Right cardiac atrium (tissue), 5 donors: ENCODE data around the gene MAP3K19. TPM values are rescaled to one million over a fixed set of nuclear protein-coding genes. Genes with fewer than 3 reads are reported as not detected.
"Not testable (repeated sequence)": the region's sequence is repeated elsewhere in the genome, so short reads cannot be mapped to it uniquely, and the experiment has no call there.

Experiments used
- ATAC-seq, 2 donors: fragments of 200-7000 bp; cut with Tn5 transposase; one replicate each; pipeline versions ENCODE4 v1.8.0 to v1.9.1; 2020; ENCODE audit warnings: moderate library complexity in 2 of 2, mild to moderate bottlenecking in 1 of 2
- DNase-seq, 3 donors: peaks; one replicate each; pipeline ENCODE4 v3.0.0-alpha.2; 2020
- H3K27ac ChIP-seq: one replicate; pipeline ENCODE4 v1.5.1; 2013; ENCODE audit warnings: mild to moderate bottlenecking, low read length, control low read depth, moderate library complexity
- H3K27me3 ChIP-seq: one replicate; pipeline ENCODE4 v1.6.1; 2013; ENCODE audit not compliant: control insufficient read depth, insufficient read depth
- H3K4me1 ChIP-seq: one replicate; pipeline ENCODE4 v1.6.1; 2013; ENCODE audit warnings: low read length; ENCODE audit not compliant: control insufficient read depth, insufficient read depth
- H3K4me3 ChIP-seq: one replicate; pipeline ENCODE4 v1.5.1; 2013; ENCODE audit warnings: low read length, control low read depth
- H3K9me3 ChIP-seq: one replicate; pipeline ENCODE4 v1.6.1; 2013; ENCODE audit warnings: low read length; ENCODE audit not compliant: control insufficient read depth
- WGBS: extraction: QIAGEN DNeasy Blood & Tissue Kit; methylation state at CpG from one replicate; pipeline ENCODE4 v1.1.7; 2013; 5-methylcytosine and 5-hydroxymethylcytosine counted together
- intact Hi-C, 4 donors: fragments of 100-400 bp; cut with DNase I; formaldehyde crosslinking; loops; one replicate each; pipeline versions ENCODE4 v1.11.0 to v1.14.0; 2022 to 2023
- long read RNA-seq, 4 donors: library from polyadenylated mRNA; unstranded; transcript quantifications; one replicate each; pipeline ENCODE4 v2.0.0, GENCODE V29; 2020 to 2021
- polyA plus RNA-seq: library from polyadenylated mRNA; stranded (reverse); fragments of 200-250 nt; gene quantifications from one replicate; pipeline ENCODE4 v1.2.3, GENCODE V29; 2013
- total RNA-seq, 4 donors: library from RNA; stranded (reverse); fragmentation: NEBNext Ultra II Directional; extraction: Animal tissue kit (Norgen Biotek cat#: 25700); gene quantifications; one replicate each; pipeline ENCODE4 v1.2.1, GENCODE V29; 2021
- donor health status: healthy with polysubstance abuse.
- donor health status: DM: no; HTN: yes; CAD: no.
- donor health status: DM: no; HTN: no; CAD: no.
- donor health status: DM: no; HTN: yes; CAD: no; lungs with severe emphysema.
- donor health status: DM: yes; HTN: yes; CAD: no.

Gene MAP3K19
- not detected for total RNA-seq
- not detected for polyA plus RNA-seq
- long read RNA-seq, donor 1, result 0 reads
- long read RNA-seq, donor 2, result 0 reads
- long read RNA-seq, donor 3, result 0 reads
- long read RNA-seq, donor 4, result 0 reads

GRCh38 chr2:135047300-135047699 is at the start of gene MAP3K19:
Gene MAP3K19 (minus strand): TSS chr2:135047447. CDS start chr2:135024647, 22,800 bp downstream.
- no peaks in the 10 kb centered on the region for H3K27me3 ChIP-seq
- ATAC-seq, result no peak

GRCh38 chr2:135096665-135097446 is 49.6 kb upstream of the MAP3K19 start:
- no peak overlapping the region for H3K4me3 ChIP-seq
- intact Hi-C loops, result no loop called here
- DNase-seq (no peak), ATAC-seq (no peak)
- H3K4me1 ChIP-seq, result no peaks in the 10 kb centered on the region
- no peak overlapping the region for H3K27ac ChIP-seq
- no peaks in the 10 kb centered on the region for H3K9me3 ChIP-seq
- WGBS, result 75% methylated on average over 4 of the region's 4 CpGs
- no peaks in the 10 kb centered on the region for H3K27me3 ChIP-seq

More at GRCh38 chr2:135047300-135047699, at the start of gene MAP3K19:
- Histone ChIP-seq H3K4me1 (no peaks in the 10 kb centered on the region), H3K9me3 (no peaks in the 10 kb centered on the region), H3K4me3 (no peak within 1 kb of the TSS), H3K27ac (no peak within 1 kb of the TSS)
- intact Hi-C loops, result no loop called here
- DNase-seq, result no peak

- H3K27ac ChIP-seq, result no peak overlapping the region
- no peak for DNase-seq
- intact Hi-C loops, result no loop called here
- no peaks in the 10 kb centered on the region for H3K9me3 ChIP-seq
- no peak overlapping the region for H3K4me3 ChIP-seq
- WGBS, result 98% methylated on average over 3 of the region's 3 CpGs
- no peak for ATAC-seq
- H3K27me3 ChIP-seq, result no peaks in the 10 kb centered on the region
- H3K4me1 ChIP-seq, result no peaks in the 10 kb centered on the region
Observed at GRCh38 chr2:135095591-135095990, 48.3 kb upstream of the MAP3K19 start.

GRCh38 chr2:135094508-135094907 is 47.3 kb upstream of the MAP3K19 start:
- WGBS, result 74% methylated on average over 2 of the region's 2 CpGs
- intact Hi-C loops, result no loop called here
- Histone ChIP-seq H3K9me3 (peaks cover 1% of the 10 kb centered on the region), H3K4me3 (no peak overlapping the region), H3K27me3 (no peaks in the 10 kb centered on the region), H3K27ac (no peak overlapping the region), H3K4me1 (no peaks in the 10 kb centered on the region)
- ATAC-seq (no peak), DNase-seq (no peak)

- intact Hi-C loops, result no loop called here
- H3K4me1 ChIP-seq, result no peaks in the 10 kb centered on the region
- DNase-seq (no peak), ATAC-seq (no peak)
- no peak overlapping the region for H3K4me3 ChIP-seq
- no peak overlapping the region for H3K27ac ChIP-seq
- WGBS, result 97% methylated on average over 3 of the region's 3 CpGs
- H3K9me3 ChIP-seq, result peaks cover 1% of the 10 kb centered on the region
- no peaks in the 10 kb centered on the region for H3K27me3 ChIP-seq
Observed at GRCh38 chr2:135093670-135094330, 46.6 kb upstream of the MAP3K19 start.

- DNase-seq (no peak), ATAC-seq (no peak)
- H3K4me1 ChIP-seq, result no peaks in the 10 kb centered on the region
- no peak overlapping the region for H3K4me3 ChIP-seq
- intact Hi-C loops, result no loop called here
- no peak overlapping the region for H3K27ac ChIP-seq
- peaks cover 1% of the 10 kb centered on the region for H3K9me3 ChIP-seq
- H3K27me3 ChIP-seq, result no peaks in the 10 kb centered on the region
Observed at GRCh38 chr2:135093193-135093592, 45.9 kb upstream of the MAP3K19 start.

GRCh38 chr2:135091681-135092080 is 44.4 kb upstream of the MAP3K19 start:
- no peak for ATAC-seq
- intact Hi-C loops, result no loop called here

GRCh38 chr2:135089597-135089996 is 42.4 kb upstream of the MAP3K19 start:
- H3K27me3 ChIP-seq, H3K27ac ChIP-seq, DNase-seq, H3K4me1 ChIP-seq, H3K9me3 ChIP-seq, ATAC-seq, H3K4me3 ChIP-seq, intact Hi-C loops: not testable (repeated sequence)
- 98% methylated on average over 4 of the region's 4 CpGs for WGBS

More at GRCh38 chr2:135091681-135092080, 44.4 kb upstream of the MAP3K19 start:
- Histone ChIP-seq H3K27me3 (no peaks in the 10 kb centered on the region), H3K9me3 (peaks cover 1% of the 10 kb centered on the region), H3K4me3 (no peak overlapping the region), H3K4me1 (no peaks in the 10 kb centered on the region), H3K27ac (no peak overlapping the region)
- WGBS, result 95% methylated on average over 1 of the region's 1 CpG
- no peak for DNase-seq

- peaks cover 1% of the 10 kb centered on the region for H3K9me3 ChIP-seq
- H3K4me3 ChIP-seq, result no peak overlapping the region
- ATAC-seq (no peak), DNase-seq (no peak)
- no peaks in the 10 kb centered on the region for H3K27me3 ChIP-seq
- WGBS, result 77% methylated on average over 2 of the region's 2 CpGs
- no peak overlapping the region for H3K27ac ChIP-seq
- intact Hi-C loops, result no loop called here
- no peaks in the 10 kb centered on the region for H3K4me1 ChIP-seq
Observed at GRCh38 chr2:135086222-135086621, 39.0 kb upstream of the MAP3K19 start.

GRCh38 chr2:135078417-135078816 is 31.2 kb upstream of the MAP3K19 start:
- no peak overlapping the region for H3K4me3 ChIP-seq
- no peak for ATAC-seq
- intact Hi-C loops, result no loop called here
- no peak for DNase-seq
- H3K4me1 ChIP-seq, result no peaks in the 10 kb centered on the region
- H3K27ac ChIP-seq, result no peak overlapping the region
- no peaks in the 10 kb centered on the region for H3K27me3 ChIP-seq
- H3K9me3 ChIP-seq, result no peaks in the 10 kb centered on the region

- DNase-seq, result no peak
- no peak for ATAC-seq
- intact Hi-C loops, result no loop called here
- Histone ChIP-seq H3K9me3 (no peaks in the 10 kb centered on the region), H3K4me1 (no peaks in the 10 kb centered on the region), H3K4me3 (no peak overlapping the region), H3K27ac (no peak overlapping the region), H3K27me3 (no peaks in the 10 kb centered on the region)
- 99% methylated on average over 2 of the region's 2 CpGs for WGBS
Observed at GRCh38 chr2:135076556-135076955, 29.3 kb upstream of the MAP3K19 start.
